Rectal smooth muscle tissue (tissue), 1 donor: ENCODE data around the gene PPP2R5D.

Experiments
- H3K27ac ChIP-seq: one replicate; pipeline ENCODE4 v1.7.0; 2013; ENCODE audit warnings: low read depth, low read length, inconsistent platforms
- H3K27me3 ChIP-seq: one replicate; pipeline ENCODE4 v1.7.0; 2013; ENCODE audit warnings: low read length; ENCODE audit not compliant: control insufficient read depth, insufficient read depth
- H3K36me3 ChIP-seq: one replicate; pipeline ENCODE4 v1.7.0; 2013; ENCODE audit warnings: low read length; ENCODE audit not compliant: control insufficient read depth, insufficient read depth
- H3K4me1 ChIP-seq: one replicate; pipeline ENCODE4 v1.7.0; 2013; ENCODE audit warnings: low read length; ENCODE audit not compliant: control insufficient read depth, insufficient read depth
- H3K4me3 ChIP-seq: one replicate; pipeline ENCODE4 v1.7.0; 2013; ENCODE audit warnings: low read length
- H3K9ac ChIP-seq: one replicate; pipeline ENCODE4 v1.7.0; 2013; ENCODE audit warnings: low read length

Gene PPP2R5D

DNA sequence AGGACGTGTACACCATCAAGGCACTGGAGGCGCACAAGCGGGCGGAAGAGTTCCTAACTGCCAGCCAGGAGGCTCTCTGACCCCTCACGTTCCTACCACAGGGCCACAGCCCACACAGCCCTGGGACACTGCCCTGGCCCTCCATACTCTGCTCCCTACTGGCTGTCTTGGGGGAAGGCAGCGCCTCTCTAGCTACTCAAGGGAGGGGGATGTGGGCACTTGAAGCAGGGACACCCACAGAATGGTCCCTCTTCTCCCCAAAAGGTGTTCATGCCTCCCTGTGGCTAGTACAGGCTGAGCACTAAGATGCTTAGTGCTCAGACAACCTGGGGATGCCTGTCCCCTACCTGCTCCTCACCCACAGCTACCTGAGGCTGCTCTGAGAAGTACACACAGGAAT lies 26.8 kb downstream of the PPP2R5D start:
- peaks cover 27% of the 10 kb centered on the region for H3K36me3 ChIP-seq
- peaks cover 12% of the 10 kb centered on the region for H3K4me1 ChIP-seq
- H3K9ac ChIP-seq = no peak overlapping the region
- H3K27ac ChIP-seq = no peak overlapping the region
- H3K27me3 ChIP-seq = no peaks in the 10 kb centered on the region
- no peak overlapping the region for H3K4me3 ChIP-seq

DNA sequence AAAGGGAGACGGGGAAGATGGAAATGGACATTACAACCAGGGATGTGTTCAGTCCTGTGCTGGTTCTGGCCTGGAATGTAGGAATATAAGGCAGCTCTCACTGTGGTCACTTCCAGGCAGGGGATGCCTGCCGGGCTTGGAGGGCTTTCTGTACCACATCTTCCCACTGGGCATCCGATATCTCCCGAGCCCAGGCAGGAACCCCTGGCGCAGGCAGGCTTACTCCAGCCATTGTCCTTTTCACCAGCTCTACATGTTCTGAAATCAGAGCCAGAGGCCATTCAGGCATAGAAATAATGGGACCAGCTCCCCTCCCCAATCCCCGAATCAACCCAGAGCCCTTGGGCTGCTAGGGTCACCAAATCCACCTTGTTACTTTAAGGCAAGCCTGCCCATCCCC lies 28.0 kb downstream of the PPP2R5D start:
- Histone ChIP-seq H3K4me1 (peaks cover 17% of the 10 kb centered on the region), H3K27ac (no peak overlapping the region), H3K4me3 (peak overlapping the region; percentile 78), H3K36me3 (peaks cover 24% of the 10 kb centered on the region), H3K27me3 (no peaks in the 10 kb centered on the region), H3K9ac (no peak overlapping the region)

DNA sequence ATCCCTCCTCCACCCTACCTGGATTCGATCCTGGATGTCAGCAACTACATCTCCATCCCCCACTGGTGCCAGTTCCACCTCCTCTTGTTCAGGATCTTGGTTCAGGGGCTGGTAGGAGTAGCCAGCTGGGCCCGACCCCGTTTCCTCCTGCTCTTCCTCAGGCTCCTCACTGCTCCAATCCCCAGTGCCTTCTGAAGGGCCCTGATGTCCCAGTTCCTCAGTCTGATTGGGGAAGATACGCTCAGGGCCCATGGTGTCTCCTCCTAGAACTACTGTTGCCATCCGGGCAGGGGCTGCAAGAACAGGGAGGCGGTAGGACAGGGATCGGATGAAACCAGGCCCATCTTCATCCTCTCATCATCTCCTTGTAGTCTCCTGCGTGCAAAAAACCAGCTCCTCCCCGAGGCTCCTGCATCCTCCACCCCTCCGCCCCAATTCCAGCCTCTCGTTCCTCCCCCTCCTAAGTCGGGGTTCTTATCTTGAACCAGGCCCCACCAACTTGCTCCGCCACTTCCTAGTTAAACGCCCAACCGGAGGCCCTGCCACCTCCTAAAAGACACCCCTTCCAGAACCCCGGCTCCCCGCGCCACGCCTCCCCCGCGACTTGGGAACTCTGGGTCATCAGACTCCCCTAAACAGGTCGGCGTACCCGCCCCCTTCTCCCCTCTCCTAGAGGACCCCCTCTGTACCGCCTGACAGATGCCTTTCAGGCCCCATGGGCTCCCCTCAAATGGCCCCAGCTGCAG lies 28.9 kb downstream of the PPP2R5D start:
- Histone ChIP-seq H3K9ac (peak overlapping the region; percentile 45), H3K27me3 (no peaks in the 10 kb centered on the region), H3K4me3 (peak overlapping the region; percentile 78), H3K4me1 (peaks cover 17% of the 10 kb centered on the region), H3K27ac (peak overlapping the region; percentile 65), H3K36me3 (peaks cover 24% of the 10 kb centered on the region)

DNA sequence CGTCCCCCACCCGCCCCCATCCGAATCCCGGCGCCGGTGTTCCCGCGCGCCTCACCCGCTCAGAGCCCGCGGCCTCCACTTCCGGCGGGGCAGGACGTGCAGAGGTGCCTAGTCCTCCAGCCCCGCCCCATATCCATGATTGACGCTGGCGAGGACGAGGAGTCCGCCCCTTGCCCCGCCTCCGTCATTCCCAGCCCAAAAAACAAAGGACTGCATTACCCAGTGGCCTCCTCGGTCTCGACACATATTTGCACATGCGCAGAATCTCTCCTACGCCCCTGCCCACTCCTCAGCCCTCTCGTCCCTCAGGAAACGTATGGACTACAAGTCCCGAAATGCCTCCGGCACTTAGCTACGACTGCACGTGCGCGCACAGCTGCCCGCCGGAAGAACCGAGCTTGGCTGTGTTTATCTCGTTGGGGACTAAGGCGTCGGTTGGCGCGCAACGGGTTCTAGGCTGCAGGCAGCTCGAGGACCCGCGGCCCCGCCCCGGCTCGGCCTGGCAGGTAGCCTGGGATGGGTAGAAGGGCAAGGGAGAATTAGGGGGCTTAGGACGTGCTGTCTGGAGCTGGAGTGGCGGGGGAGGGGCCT lies 29.6 kb downstream of the PPP2R5D start, which contains the start of the genes KLHDC3 and MEA1:
KLHDC3 (plus strand) TSS at position 407 of the 591 bp plus-strand sequence. CDS start 2,944 bp downstream, outside the sequence.
MEA1 (minus strand) TSS at position 104 of the 591 bp plus-strand sequence. CDS start 133 bp downstream, outside the sequence.
- Histone ChIP-seq H3K27me3 (no peaks in the 10 kb centered on the region), H3K4me1 (peaks cover 17% of the 10 kb centered on the region), H3K9ac (peak within 1 kb of the TSS; percentile 45), H3K36me3 (peaks cover 21% of the 10 kb centered on the region), H3K27ac (peak within 1 kb of the TSS; percentile 73), H3K4me3 (peak within 1 kb of the TSS; percentile 89)

DNA sequence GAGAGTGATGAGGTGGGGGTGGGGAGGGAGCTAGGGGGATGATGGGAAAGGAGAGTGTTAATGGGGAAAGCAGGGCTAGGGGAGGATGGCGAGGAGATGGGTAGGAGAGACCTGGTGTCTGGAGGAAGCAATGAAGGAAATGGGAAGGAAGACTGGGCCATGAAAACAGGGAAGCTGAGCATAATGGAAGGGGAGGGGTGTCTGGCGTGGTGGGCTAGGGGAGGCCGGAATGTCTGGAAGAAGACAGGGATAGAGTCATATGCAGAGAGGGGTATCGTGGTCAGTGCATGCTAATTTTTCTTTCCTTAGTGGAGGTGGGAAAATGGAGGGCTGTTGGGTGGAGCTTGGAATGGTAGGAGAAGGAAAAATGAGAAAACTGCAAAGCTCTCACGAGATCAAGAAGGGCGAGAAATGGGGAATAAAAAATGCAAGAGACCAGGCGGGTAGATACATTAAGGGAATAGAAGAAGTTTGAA lies 30.1 kb downstream of the PPP2R5D start:
- H3K36me3 ChIP-seq = peaks cover 16% of the 10 kb centered on the region
- peak overlapping the region; percentile 89 for H3K4me3 ChIP-seq
- peaks cover 17% of the 10 kb centered on the region for H3K4me1 ChIP-seq
- H3K27me3 ChIP-seq = no peaks in the 10 kb centered on the region
- no peak overlapping the region for H3K9ac ChIP-seq
- H3K27ac ChIP-seq = peak overlapping the region; percentile 73

DNA sequence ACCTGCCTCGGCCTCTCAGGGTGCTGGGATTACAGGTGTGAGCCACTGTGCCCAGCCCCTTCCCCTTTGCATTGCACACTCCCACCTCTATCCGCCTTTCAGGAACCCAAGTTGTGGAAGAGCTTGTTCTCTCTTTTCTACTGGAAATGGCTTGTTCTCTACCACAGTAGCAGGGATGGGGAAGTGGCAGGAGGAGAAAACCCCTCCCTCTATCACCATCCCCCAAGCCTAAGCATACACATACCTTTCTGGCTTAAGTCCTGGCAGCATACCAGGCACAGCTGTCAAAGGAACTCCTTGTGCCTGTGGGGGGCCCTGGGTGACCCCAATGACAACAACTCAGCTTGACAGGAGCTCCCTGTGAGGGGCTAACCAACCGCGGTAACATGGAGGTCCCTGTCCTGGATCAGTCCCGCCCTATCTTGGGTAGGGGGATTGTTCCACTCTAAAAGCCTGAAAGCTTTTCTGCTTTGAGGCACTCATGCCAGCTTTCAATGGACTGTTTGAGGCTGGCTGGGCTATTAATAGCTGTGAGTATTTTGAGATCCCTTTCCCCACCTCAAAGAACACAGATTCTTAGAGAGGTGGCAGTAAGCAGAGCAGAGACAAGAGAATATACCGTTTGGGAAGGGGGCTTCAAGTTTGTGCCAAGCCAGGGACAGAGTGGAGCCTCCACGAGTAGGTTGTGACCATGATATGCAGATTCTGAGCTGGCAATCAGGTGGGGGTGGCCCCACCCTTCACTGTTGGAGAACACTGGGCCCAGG lies 32.0 kb downstream of the PPP2R5D start:
- no peak overlapping the region for H3K27ac ChIP-seq
- no peak overlapping the region for H3K9ac ChIP-seq
- no peak overlapping the region for H3K4me3 ChIP-seq
- no peaks in the 10 kb centered on the region for H3K27me3 ChIP-seq
- peaks cover 12% of the 10 kb centered on the region for H3K36me3 ChIP-seq
- H3K4me1 ChIP-seq = peaks cover 17% of the 10 kb centered on the region

DNA sequence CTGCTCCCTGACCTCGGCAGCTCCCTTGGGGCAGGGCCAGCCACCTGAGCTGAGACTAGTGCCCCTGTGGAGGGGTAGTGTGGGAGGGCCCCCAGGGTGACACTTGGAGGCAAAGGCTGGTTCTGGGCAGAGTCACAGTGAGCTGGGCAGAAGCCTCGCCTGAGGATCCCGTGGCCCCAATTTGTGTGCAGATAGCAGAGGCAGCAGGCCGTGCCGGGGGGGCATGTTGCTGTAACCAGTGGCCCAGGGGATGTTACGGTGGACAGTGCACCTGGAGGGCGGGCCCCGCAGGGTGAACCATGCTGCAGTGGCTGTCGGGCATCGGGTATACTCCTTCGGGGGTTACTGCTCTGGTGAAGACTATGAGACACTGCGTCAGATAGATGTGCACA lies 32.6 kb downstream of the PPP2R5D start:
- Histone ChIP-seq H3K9ac (no peak overlapping the region), H3K4me1 (peaks cover 17% of the 10 kb centered on the region), H3K27me3 (no peaks in the 10 kb centered on the region), H3K4me3 (no peak overlapping the region), H3K36me3 (peaks cover 12% of the 10 kb centered on the region), H3K27ac (no peak overlapping the region)

DNA sequence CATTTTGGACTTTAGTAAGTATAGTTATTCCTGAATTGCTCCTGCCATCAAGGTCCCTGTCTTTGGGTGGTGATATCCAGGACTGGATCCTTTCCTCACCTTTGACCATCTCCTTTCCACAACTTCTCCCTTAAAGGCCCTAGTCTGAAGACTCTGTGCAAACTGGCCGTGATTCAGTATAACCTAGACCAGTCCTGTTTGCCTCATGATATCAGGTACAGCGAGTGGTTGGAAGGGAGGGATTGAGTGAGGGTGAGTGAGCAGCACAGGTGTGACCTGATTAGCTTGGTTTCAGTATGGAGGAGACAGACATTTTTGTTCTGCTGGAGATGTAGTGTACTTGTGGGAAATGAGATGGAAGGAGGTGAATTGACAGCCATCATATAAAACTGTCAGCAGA lies 34.8 kb downstream of the PPP2R5D start:
- no peak overlapping the region for H3K27ac ChIP-seq
- peaks cover 10% of the 10 kb centered on the region for H3K4me1 ChIP-seq
- no peak overlapping the region for H3K9ac ChIP-seq
- no peak overlapping the region for H3K4me3 ChIP-seq
- no peaks in the 10 kb centered on the region for H3K27me3 ChIP-seq
- peaks cover 12% of the 10 kb centered on the region for H3K36me3 ChIP-seq

DNA sequence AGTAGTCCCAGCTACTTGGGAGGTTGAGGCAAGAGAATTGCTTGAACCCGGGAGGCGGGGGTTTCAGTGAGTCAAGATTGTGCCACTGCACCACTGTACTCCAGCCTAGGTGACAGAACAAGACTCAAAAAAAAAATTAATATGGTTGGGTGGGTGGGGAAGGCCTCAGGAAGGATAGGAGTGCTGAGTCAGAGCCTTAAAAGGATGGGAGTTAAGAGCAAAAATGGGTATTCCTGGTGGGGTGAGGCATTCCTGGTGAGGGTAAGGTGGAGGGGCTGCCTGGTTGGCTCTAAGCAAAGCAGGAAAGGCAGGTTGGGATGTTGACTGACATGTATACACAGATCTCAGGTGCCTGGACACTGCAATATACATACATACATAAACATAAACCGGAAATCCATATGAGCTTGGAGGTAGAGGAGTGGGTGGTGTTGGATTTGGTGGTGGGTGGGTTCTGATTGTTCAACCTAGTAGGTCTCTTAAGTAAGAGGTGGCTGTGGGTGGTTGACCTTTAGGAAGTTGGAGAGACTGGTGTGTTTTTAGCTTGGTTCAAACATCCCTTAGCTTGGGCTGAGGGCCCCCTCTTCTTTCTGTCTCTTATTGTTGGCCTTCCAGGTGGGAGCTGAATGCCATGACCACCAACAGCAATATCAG lies 35.8 kb downstream of the PPP2R5D start:
- Histone ChIP-seq H3K27ac (no peak overlapping the region), H3K36me3 (peaks cover 12% of the 10 kb centered on the region), H3K27me3 (no peaks in the 10 kb centered on the region), H3K9ac (no peak overlapping the region), H3K4me1 (peaks cover 5% of the 10 kb centered on the region), H3K4me3 (no peak overlapping the region)

DNA sequence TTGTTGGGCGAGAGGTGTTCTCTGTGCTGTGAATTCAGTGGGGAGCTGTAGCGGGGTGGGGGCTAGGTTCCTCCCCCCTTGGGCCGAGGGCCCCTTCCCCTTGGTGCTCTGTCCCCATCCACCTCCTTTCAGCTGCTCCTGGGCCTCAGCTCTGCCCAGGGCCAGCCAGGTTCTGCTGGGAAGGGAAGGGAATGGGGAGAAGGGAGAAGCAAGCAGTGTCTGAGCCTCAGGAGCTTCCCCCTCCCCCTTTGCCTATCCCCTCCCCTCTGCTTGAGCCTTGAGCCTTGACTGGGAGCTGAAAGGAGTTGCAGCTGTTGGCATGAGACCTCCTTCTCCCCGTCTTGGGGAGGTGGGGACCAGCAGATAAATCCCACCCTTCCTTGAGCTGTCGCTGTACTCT lies 36.5 kb downstream of the PPP2R5D start:
- Histone ChIP-seq H3K27me3 (no peaks in the 10 kb centered on the region), H3K4me3 (peak overlapping the region; percentile 93), H3K27ac (peak overlapping the region; percentile 77), H3K36me3 (peaks cover 12% of the 10 kb centered on the region), H3K4me1 (peaks cover 5% of the 10 kb centered on the region), H3K9ac (no peak overlapping the region)

DNA sequence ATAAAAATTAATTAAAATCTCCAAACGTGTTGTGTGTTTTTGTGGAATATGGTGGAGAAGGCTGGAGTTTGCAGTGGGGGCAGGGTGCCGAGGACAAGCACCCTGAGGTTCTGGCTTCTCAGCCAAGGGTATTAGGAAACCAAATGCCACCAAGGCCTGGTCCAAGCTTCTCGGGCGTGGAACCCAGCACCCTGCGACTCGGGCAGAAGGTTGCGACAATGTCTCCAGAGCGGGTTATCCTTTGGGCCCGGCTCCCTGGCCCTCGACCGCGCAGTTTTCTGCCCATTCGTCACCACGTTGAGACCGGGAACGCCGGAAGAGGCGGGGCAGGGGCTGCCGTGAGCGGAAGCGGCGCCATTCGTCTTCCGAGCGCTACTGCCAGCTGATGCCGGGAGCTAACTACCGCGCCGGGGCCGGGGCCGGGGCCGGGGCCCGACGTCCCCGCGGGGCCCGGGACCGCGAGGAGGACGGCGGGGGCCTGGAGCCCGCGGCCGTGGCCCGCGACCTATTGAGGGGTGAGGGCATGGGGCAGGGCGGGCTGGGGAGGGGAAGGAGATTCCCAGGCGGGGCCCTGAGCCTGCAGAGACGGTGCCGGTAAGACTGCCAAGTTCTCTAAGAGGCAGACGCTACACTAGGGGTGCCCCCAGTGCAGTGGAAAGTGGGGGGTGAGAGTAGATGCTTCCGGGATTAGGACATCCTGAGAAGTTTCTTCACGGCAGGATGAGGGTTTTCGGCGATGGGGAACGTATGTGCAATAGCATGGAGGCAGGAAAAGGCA lies 37.1 kb downstream of the PPP2R5D start, which contains the start of gene RRP36:
RRP36 (plus strand) TSS at position 354 of the 778 bp plus-strand sequence; CDS start at position 386, 32 bp downstream.
- Histone ChIP-seq H3K4me1 (peaks cover 2% of the 10 kb centered on the region), H3K9ac (peak within 1 kb of the TSS; percentile 86), H3K4me3 (peak within 1 kb of the TSS; percentile 93), H3K27me3 (no peaks in the 10 kb centered on the region), H3K27ac (peak within 1 kb of the TSS; percentile 77), H3K36me3 (peaks cover 17% of the 10 kb centered on the region)
